ENCODE measurements around the gene UTF1.
"Not testable (repeated sequence)": the region's sequence is repeated elsewhere in the genome, so short reads cannot be mapped to it uniquely, and the experiment has no call there.

Gene UTF1

GRCh38 chr10:133229265-133230043 is 563 bp upstream of the UTF1 start:
- no peak for DNase-seq

- no peak for DNase-seq
Observed at GRCh38 chr10:133230387-133231195, 574 bp downstream of the UTF1 start.

- no peak for DNase-seq
Observed at GRCh38 chr10:133231244-133231945, 1.4 kb downstream of the UTF1 start.

- DNase-seq = no peak
Observed at GRCh38 chr10:133231946-133232574, 2.0 kb downstream of the UTF1 start.

GRCh38 chr10:133234796-133235195 is 4.8 kb downstream of the UTF1 start:
- not testable (repeated sequence) for DNase-seq

- DNase-seq = no peak
Observed at GRCh38 chr10:133235265-133235855, 5.3 kb downstream of the UTF1 start.

GRCh38 chr10:133235932-133236331 is 5.9 kb downstream of the UTF1 start:
- no peak for DNase-seq

GRCh38 chr10:133236401-133237240 is 6.6 kb downstream of the UTF1 start:
- no peak for DNase-seq

- DNase-seq = no peak
Observed at GRCh38 chr10:133237241-133237587, 7.2 kb downstream of the UTF1 start.

GRCh38 chr10:133237588-133238465 is 7.8 kb downstream of the UTF1 start, which contains the start of gene VENTX:
TSS of gene VENTX (plus strand) at chr10:133237855. CDS start at chr10:133237915, 60 bp downstream.
- DNase-seq = no peak

GRCh38 chr10:133238466-133238804 is 8.4 kb downstream of the UTF1 start:
- DNase-seq = no peak

- DNase-seq = no peak
Observed at GRCh38 chr10:133239990-133240389, 10.0 kb downstream of the UTF1 start.

- DNase-seq = no peak
Observed at GRCh38 chr10:133241501-133242205, 11.6 kb downstream of the UTF1 start.

- DNase-seq = no peak
Observed at GRCh38 chr10:133242611-133243356, 12.8 kb downstream of the UTF1 start.

- DNase-seq = no peak
Observed at GRCh38 chr10:133243593-133243992, 13.6 kb downstream of the UTF1 start.

- DNase-seq = no peak
Observed at GRCh38 chr10:133245439-133246235, 15.6 kb downstream of the UTF1 start.

GRCh38 chr10:133246236-133246626 is 16.2 kb downstream of the UTF1 start:
- DNase-seq = no peak

GRCh38 chr10:133247681-133248333 is 17.8 kb downstream of the UTF1 start:
- no peak for DNase-seq

Measured in stimulated activated naive CD4-positive, alpha-beta T cell treated with Interleukin-2 at 50 U/mL for 16 hours (primary cell).